ENCODE results near the gene UBE2H.

DNA sequence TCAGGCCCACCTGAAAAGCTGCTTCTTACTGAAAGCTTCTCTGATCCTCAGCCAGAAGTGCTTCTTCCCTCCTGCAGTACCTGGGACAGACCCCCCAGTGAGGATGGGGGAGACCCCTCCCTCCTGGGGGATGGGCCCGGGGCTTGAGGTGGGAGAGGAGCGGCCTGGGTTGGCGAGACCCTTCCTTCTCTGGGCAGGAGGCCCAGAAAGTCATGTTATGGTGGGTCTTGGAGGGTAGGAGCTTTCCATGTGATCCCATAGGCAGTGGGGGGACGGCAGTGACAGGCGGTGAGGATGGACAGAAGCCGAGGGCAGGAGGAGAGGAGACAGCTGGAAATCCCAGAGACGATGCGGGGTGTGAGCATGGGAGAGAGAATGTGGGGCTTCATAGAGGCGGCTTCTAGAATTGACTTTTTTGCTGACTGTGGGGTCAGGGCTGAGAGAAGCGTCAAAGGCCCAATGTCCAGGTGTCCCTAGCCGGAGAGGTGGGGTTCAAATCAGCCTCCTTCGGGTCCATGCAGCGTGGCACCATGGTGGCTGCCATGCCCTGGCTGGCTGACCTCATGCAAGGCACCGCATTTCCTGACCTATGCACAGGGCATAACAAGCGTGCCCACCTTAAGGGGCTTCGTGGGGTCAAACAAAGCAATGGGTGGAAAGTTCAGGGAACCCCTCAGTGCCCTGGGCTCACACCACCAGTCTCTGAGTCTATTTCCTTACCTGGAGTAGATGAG is 154.0 kb downstream of the UBE2H start:
- TF ChIP-seq, protein P1, sequence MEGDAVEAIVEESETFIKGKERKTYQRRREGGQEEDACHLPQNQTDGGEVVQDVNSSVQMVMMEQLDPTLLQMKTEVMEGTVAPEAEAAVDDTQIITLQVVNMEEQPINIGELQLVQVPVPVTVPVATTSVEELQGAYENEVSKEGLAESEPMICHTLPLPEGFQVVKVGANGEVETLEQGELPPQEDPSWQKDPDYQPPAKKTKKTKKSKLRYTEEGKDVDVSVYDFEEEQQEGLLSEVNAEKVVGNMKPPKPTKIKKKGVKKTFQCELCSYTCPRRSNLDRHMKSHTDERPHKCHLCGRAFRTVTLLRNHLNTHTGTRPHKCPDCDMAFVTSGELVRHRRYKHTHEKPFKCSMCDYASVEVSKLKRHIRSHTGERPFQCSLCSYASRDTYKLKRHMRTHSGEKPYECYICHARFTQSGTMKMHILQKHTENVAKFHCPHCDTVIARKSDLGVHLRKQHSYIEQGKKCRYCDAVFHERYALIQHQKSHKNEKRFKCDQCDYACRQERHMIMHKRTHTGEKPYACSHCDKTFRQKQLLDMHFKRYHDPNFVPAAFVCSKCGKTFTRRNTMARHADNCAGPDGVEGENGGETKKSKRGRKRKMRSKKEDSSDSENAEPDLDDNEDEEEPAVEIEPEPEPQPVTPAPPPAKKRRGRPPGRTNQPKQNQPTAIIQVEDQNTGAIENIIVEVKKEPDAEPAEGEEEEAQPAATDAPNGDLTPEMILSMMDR (IDR thresholded peaks at IDR 0.05; ENCODE audit: insufficient read depth, low read length, poor library complexity, severe bottlenecking), result no peak
- no peak for TF ChIP-seq EZH2phosphoT487 (conservative IDR thresholded peaks at IDR 0.05; ENCODE audit: low read length)
